HEK293 (cell line): ENCODE data around the gene TBC1D14.

Experiments used
- CTCF ChIA-PET: fragments of 350-600 bp; formaldehyde crosslinking; extraction: SDS; loops from one replicate; lab custom pipeline; 2021; ENCODE audit warnings: antibody characterized with exemption; lab: Yijun Ruan, JAX
- POLR2A ChIA-PET: fragments of 300-600 bp; formaldehyde crosslinking; extraction: SDS; loops from one replicate; lab custom pipeline; 2020; ENCODE audit warnings: antibody characterized with exemption, inconsistent platforms; lab: Yijun Ruan, JAX
- H3K27ac ChIP-seq: fragments of 200-500 bp; sonication (Bioruptor generic); 2 replicates; pipeline ENCODE4 v1.5.1; 2014; ENCODE audit warnings: low read depth, low read length, control low read depth, inconsistent platforms; ENCODE audit errors: extremely low read depth
- H3K36me3 ChIP-seq, 2 experiments: fragments of 200-500 bp in 1 of 2; sonication (Bioruptor generic) in 1 of 2; 1 replicate in 1 of 2; 2 replicates in 1 of 2; pipeline ENCODE4 v1.5.1; 2014 to 2017; ENCODE audit warnings: inconsistent platforms in 2 of 2, low read length in 2 of 2; ENCODE audit not compliant: control insufficient read depth in 2 of 2, insufficient read depth in 1 of 2
- H3K4me1 ChIP-seq: fragments of 200-500 bp; sonication (Bioruptor generic); 2 replicates; pipeline ENCODE4 v1.5.1; 2014; ENCODE audit warnings: mild to moderate bottlenecking, low read length, inconsistent platforms; ENCODE audit not compliant: control insufficient read depth, insufficient read depth
- H3K4me3 ChIP-seq: 2 replicates; pipeline ENCODE4 v1.5.1; 2011; ENCODE audit warnings: low read depth, mild to moderate bottlenecking, control low read depth, low read length, moderate library complexity
- H3K9me3 ChIP-seq: fragments of 200-500 bp; sonication (Bioruptor generic); 2 replicates; pipeline ENCODE4 v1.5.1; 2014; ENCODE audit warnings: low read depth, low read length, inconsistent platforms; ENCODE audit not compliant: control insufficient read depth, insufficient read depth
- KLF9 ChIP-seq: fragments of 450-650 bp; formaldehyde crosslinking; IDR thresholded peaks from 2 replicates; pipeline ENCODE4 v1.5.1; 2016; ENCODE audit warnings: missing biosample characterization, missing genetic modification characterization, low read depth
- TRIM28 ChIP-seq: IDR thresholded peaks from 2 replicates; pipeline ENCODE4 v1.6.1; 2011; ENCODE audit warnings: low read length, control low read depth, borderline replicate concordance
- YY2 ChIP-seq: fragments of 450-650 bp; formaldehyde crosslinking; IDR thresholded peaks from 2 replicates; pipeline ENCODE4 v1.5.1; 2016; ENCODE audit warnings: missing biosample characterization, missing genetic modification characterization
- ZBTB21 ChIP-seq: fragments of 450-650 bp; formaldehyde crosslinking; IDR thresholded peaks from 2 replicates; pipeline ENCODE4 v1.5.1; 2017; ENCODE audit warnings: missing biosample characterization, missing genetic modification characterization
- ZEB2 ChIP-seq: fragments of 450-650 bp; formaldehyde crosslinking; IDR thresholded peaks from 2 replicates; pipeline ENCODE4 v1.5.1; 2016; ENCODE audit warnings: missing biosample characterization, missing genetic modification characterization
- ZNF18 ChIP-seq: fragments of 450-650 bp; formaldehyde crosslinking; IDR thresholded peaks from 2 replicates; pipeline ENCODE4 v1.5.1; 2016; ENCODE audit warnings: missing biosample characterization, missing genetic modification characterization
- ZNF211 ChIP-seq: fragments of 450-650 bp; formaldehyde crosslinking; IDR thresholded peaks from 2 replicates; pipeline ENCODE4 v1.5.1; 2016; ENCODE audit warnings: low read depth, missing biosample characterization, missing genetic modification characterization
- ZNF302 ChIP-seq: fragments of 450-650 bp; formaldehyde crosslinking; IDR thresholded peaks from 2 replicates; pipeline ENCODE4 v1.5.1; 2016; ENCODE audit warnings: missing biosample characterization, missing genetic modification characterization, low read depth
- ZNF350 ChIP-seq: fragments of 450-650 bp; formaldehyde crosslinking; IDR thresholded peaks from 2 replicates; pipeline ENCODE4 v1.5.0; 2017; ENCODE audit warnings: missing biosample characterization, mild to moderate bottlenecking, missing genetic modification characterization
- ZNF416 ChIP-seq: fragments of 450-650 bp; formaldehyde crosslinking; IDR thresholded peaks from 2 replicates; pipeline ENCODE4 v1.5.1; 2016; ENCODE audit warnings: missing biosample characterization, missing genetic modification characterization
- ZNF624 ChIP-seq: fragments of 450-650 bp; formaldehyde crosslinking; IDR thresholded peaks from 2 replicates; pipeline ENCODE4 v1.5.1; 2017; ENCODE audit warnings: missing biosample characterization, missing genetic modification characterization
- ZNF792 ChIP-seq: fragments of 450-650 bp; formaldehyde crosslinking; IDR thresholded peaks from 2 replicates; pipeline ENCODE4 v1.5.1; 2016; ENCODE audit warnings: missing biosample characterization, missing genetic modification characterization
- ZSCAN5A ChIP-seq: fragments of 450-650 bp; formaldehyde crosslinking; IDR thresholded peaks from 2 replicates; pipeline ENCODE4 v1.5.1; 2016; ENCODE audit warnings: missing biosample characterization, missing genetic modification characterization
- TF ChIP-seq, protein P1 (sequence below): fragments of 450-650 bp; formaldehyde crosslinking; IDR thresholded peaks from 2 replicates; pipeline ENCODE4 v1.5.1; 2016; ENCODE audit warnings: missing biosample characterization, missing genetic modification characterization

Gene TBC1D14

GRCh38 chr4:6996481-6996880, 86.9 kb downstream of the TBC1D14 start:
- H3K27ac ChIP-seq, result no peak overlapping the region
- no peaks in the 10 kb centered on the region for H3K9me3 ChIP-seq
- H3K4me1 ChIP-seq, result no peaks in the 10 kb centered on the region
- ChIA-PET CTCF (interaction anchor here (0.6 to 0.7 kb wide), 3 partner anchors 74 to 234 kb away, joined by 3 read pairs; partner anchors contain the start of gene SORCS2), POLR2A (no interaction called here)
- no peak overlapping the region for H3K4me3 ChIP-seq
- TF ChIP-seq, protein P1, sequence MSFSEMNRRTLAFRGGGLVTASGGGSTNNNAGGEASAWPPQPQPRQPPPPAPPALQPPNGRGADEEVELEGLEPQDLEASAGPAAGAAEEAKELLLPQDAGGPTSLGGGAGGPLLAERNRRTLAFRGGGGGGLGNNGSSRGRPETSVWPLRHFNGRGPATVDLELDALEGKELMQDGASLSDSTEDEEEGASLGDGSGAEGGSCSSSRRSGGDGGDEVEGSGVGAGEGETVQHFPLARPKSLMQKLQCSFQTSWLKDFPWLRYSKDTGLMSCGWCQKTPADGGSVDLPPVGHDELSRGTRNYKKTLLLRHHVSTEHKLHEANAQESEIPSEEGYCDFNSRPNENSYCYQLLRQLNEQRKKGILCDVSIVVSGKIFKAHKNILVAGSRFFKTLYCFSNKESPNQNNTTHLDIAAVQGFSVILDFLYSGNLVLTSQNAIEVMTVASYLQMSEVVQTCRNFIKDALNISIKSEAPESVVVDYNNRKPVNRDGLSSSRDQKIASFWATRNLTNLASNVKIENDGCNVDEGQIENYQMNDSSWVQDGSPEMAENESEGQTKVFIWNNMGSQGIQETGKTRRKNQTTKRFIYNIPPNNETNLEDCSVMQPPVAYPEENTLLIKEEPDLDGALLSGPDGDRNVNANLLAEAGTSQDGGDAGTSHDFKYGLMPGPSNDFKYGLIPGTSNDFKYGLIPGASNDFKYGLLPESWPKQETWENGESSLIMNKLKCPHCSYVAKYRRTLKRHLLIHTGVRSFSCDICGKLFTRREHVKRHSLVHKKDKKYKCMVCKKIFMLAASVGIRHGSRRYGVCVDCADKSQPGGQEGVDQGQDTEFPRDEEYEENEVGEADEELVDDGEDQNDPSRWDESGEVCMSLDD (tag by site-specific recombination), result no peak
- TF ChIP-seq ZNF792 (no peak), TRIM28 (no peak), ZNF416 (tag by site-specific recombination) (no peak), KLF9 (no peak), ZBTB21 (tag by site-specific recombination) (no peak), ZNF211 (no peak), ZNF302 (tag by site-specific recombination) (no peak), ZEB2 (tag by site-specific recombination) (no peak), YY2 (no peak), ZNF624 (tag by site-specific recombination) (no peak)
- peaks cover 8 to 69% of the 10 kb centered on the region in 2 experiments; a peak in 2 of 3 replicates for H3K36me3 ChIP-seq

DNA sequence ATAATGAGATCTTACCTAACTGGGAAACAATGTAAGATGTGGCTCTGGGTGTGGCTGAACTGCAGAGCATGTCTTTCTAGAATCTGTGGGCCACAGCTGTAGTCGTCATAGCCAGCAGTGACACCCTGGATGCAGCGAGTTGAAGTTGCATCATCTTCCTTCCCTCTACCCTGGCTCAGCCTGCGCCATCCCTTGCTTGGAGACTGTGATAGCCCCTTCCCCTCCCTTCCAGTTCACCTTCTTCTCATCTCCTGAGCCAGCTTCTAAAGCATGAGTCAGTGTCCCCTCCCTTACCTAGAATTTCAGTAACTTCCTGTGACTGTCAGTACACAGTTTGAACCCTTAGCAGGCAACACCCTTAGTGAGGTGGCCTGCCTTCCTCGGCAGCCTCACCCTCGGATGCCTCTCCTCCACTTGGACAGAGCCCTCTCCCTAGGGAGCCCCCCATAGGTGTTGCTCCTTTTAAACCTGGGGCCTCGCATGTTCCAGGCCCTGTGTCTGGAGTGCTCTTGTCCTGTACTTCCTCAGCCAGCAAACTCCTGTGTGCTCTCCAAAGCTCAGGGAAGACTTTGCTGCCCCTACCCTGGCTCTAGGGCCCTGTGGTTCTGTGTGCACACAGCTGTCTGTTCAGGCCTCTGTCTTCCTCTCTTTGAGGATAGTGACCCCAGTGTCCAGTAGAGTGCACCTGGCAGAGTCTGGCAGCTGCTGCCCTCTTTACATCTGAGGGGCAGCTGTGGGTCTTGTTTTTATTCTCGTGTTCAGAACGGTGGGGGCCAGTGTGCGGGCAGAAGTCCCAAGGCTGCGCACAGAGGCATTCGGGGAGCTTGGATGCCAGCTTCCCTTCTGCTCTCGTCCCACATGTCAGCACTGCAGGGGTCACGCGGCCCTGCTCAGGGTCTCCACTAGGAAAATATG, 89.8 kb downstream of the TBC1D14 start:
- TF ChIP-seq ZSCAN5A (tag by site-specific recombination) (no peak), ZNF350 (tag by site-specific recombination) (no peak), ZNF18 (no peak)
- Histone ChIP-seq H3K9me3 (no peaks in the 10 kb centered on the region), H3K4me3 (no peak overlapping the region), H3K27ac (no peak overlapping the region), H3K36me3 (peaks cover 8 to 87% of the 10 kb centered on the region in 2 experiments; a peak in 2 of 3 replicates), H3K4me1 (no peaks in the 10 kb centered on the region)
- ChIA-PET CTCF (interaction anchor here (1.6 to 2.4 kb wide), 2 partner anchors 12 to 71 kb away, joined by 4 to 8 read pairs; no protein-coding TSS in a partner anchor), POLR2A (interaction anchor here (0.6 kb wide), 1 partner anchor 335 kb away, joined by 3 read pairs; no protein-coding TSS in a partner anchor)
